H1 (cell line): ENCODE measurements around the gene HLTF. TPM values are rescaled to one million over a fixed set of nuclear protein-coding genes. Genes with fewer than 3 reads are reported as not detected.

Source experiments
- CTCF ChIA-PET: fragments of 300-600 bp; sonication (Branson Sonifier 250); formaldehyde crosslinking; loops from one replicate; lab custom pipeline; 2021; ENCODE audit not compliant: partially characterized antibody; lab: Charles Lee
- POLR2A ChIA-PET: fragments of 300-600 bp; sonication (Branson Sonifier 250); formaldehyde crosslinking; loops from one replicate; lab custom pipeline; 2021; ENCODE audit warnings: inconsistent platforms; ENCODE audit not compliant: partially characterized antibody; lab: Charles Lee
- DNase-seq, 2 experiments: peaks; one replicate each; pipeline versions ENCODE4 v3.0.0 to v3.0.0-alpha.2; 2010 to 2022; ENCODE audit warnings: low spot score in 2 of 2, low read depth in 1 of 2, mixed read lengths in 1 of 2
- FAIRE-seq: peaks from 2 replicates; lab custom pipeline; 2011; peaks lifted over from hg19 to GRCh38; lab: Jason Lieb, UNC
- H2AFZ ChIP-seq: 2 replicates; pipeline ENCODE4 v1.8.1; 2012; ENCODE audit warnings: low read length, inconsistent platforms
- H2AK5ac ChIP-seq: 2 replicates; pipeline ENCODE4 v1.6.1; 2013; ENCODE audit warnings: low read depth, low read length
- H2BK120ac ChIP-seq: replicated peaks from 2 replicates; pipeline ENCODE3; 2013; ENCODE audit warnings: low read depth, low read length, inconsistent platforms
- H2BK12ac ChIP-seq: 2 replicates; pipeline ENCODE4 v1.6.1; 2013; ENCODE audit warnings: low read depth, low read length
- H2BK15ac ChIP-seq: 2 replicates; pipeline ENCODE4 v1.6.1; 2013; ENCODE audit warnings: low read length
- H2BK20ac ChIP-seq: 2 replicates; pipeline ENCODE4 v1.6.1; 2013; ENCODE audit warnings: low read length
- H2BK5ac ChIP-seq: 2 replicates; pipeline ENCODE4 v1.6.1; 2013; ENCODE audit warnings: low read depth, low read length
- H3K14ac ChIP-seq: 2 replicates; pipeline ENCODE4 v1.6.1; 2013; ENCODE audit warnings: inconsistent platforms; ENCODE audit not compliant: insufficient read length
- H3K18ac ChIP-seq: 2 replicates; pipeline ENCODE4 v1.6.1; 2013; ENCODE audit warnings: low read length; ENCODE audit errors: extremely low read depth
- H3K23ac ChIP-seq: 2 replicates; pipeline ENCODE4 v1.6.1; 2013; ENCODE audit warnings: inconsistent platforms; ENCODE audit not compliant: insufficient read length
- H3K23me2 ChIP-seq: 2 replicates; pipeline ENCODE4 v1.6.1; 2013; ENCODE audit warnings: low read depth, low read length
- H3K27ac ChIP-seq: 2 replicates; pipeline ENCODE4 v1.6.1; 2011; ENCODE audit warnings: low read depth, low read length, inconsistent platforms
- H3K27me3 ChIP-seq, 4 experiments: replicated peaks in 1 of 4; 1 replicate in 1 of 4; 2 replicates in 3 of 4; pipeline versions ENCODE4 v1.6.1 to v1.8.1; 2011 to 2013; ENCODE audit warnings: low read length in 3 of 4, mild to moderate bottlenecking in 3 of 4, inconsistent platforms in 2 of 4, mixed read lengths in 2 of 4, moderate library complexity in 1 of 4; ENCODE audit not compliant: control insufficient read depth in 3 of 4, insufficient read depth in 3 of 4; ENCODE audit errors: extremely low read depth in 1 of 4
- H3K36me3 ChIP-seq, 4 experiments: 2 replicates each; pipeline versions ENCODE4 v1.6.1 to v1.8.1; 2011 to 2013; ENCODE audit warnings: mild to moderate bottlenecking in 4 of 4, low read length in 3 of 4, moderate library complexity in 2 of 4, control low read depth in 1 of 4, inconsistent platforms in 1 of 4; ENCODE audit not compliant: insufficient read depth in 4 of 4, control insufficient read depth in 2 of 4
- H3K4ac ChIP-seq: replicated peaks from 2 replicates; pipeline ENCODE3; 2013; ENCODE audit warnings: low read length, low read depth, mixed read lengths, inconsistent platforms; ENCODE audit not compliant: insufficient read length
- H3K4me1 ChIP-seq, 4 experiments: replicated peaks in 1 of 4; 1 replicate in 1 of 4; 2 replicates in 3 of 4; pipeline versions ENCODE4 v1.6.1 to v1.8.1; 2011 to 2013; ENCODE audit warnings: low read length in 3 of 4, inconsistent platforms in 2 of 4, mixed read lengths in 1 of 4; ENCODE audit not compliant: insufficient read depth in 4 of 4, control insufficient read depth in 3 of 4
- H3K4me2 ChIP-seq, 2 experiments: 2 replicates each; pipeline versions ENCODE4 v1.6.1 to v1.8.1; 2011 to 2013; ENCODE audit warnings: low read depth in 2 of 2, low read length in 2 of 2, control low read depth in 1 of 2, inconsistent platforms in 1 of 2, mild to moderate bottlenecking in 1 of 2; ENCODE audit not compliant: insufficient read depth in 1 of 2
- H3K4me3 ChIP-seq, 4 experiments: fragments of 200-600, 300-600 bp in 1 of 4; sonication (generic), shearing (Covaris generic), sonication (Bioruptor Twin) in 1 of 4; 2 replicates each; pipeline versions ENCODE4 v1.5.1 to v1.8.1; 2011 to 2016; ENCODE audit warnings: low read length in 4 of 4, low read depth in 3 of 4, control low read depth in 2 of 4, inconsistent platforms in 2 of 4, mild to moderate bottlenecking in 2 of 4, mixed read lengths in 1 of 4, moderate library complexity in 1 of 4; ENCODE audit not compliant: insufficient read depth in 2 of 4; ENCODE audit errors: extremely low read depth in 1 of 4
- H3K56ac ChIP-seq: replicated peaks from 2 replicates; pipeline ENCODE3; 2013; ENCODE audit warnings: low read depth, mild to moderate bottlenecking, mixed read lengths, low read length, inconsistent platforms; ENCODE audit not compliant: insufficient read length
- H3K79me1 ChIP-seq: 2 replicates; pipeline ENCODE4 v1.6.1; 2013; ENCODE audit warnings: low read depth, low read length, control low read depth
- H3K79me2 ChIP-seq, 2 experiments: 2 replicates each; pipeline versions ENCODE4 v1.6.1 to v1.8.1; 2012 to 2013; ENCODE audit warnings: low read length in 2 of 2, mild to moderate bottlenecking in 2 of 2, inconsistent platforms in 1 of 2; ENCODE audit not compliant: insufficient read depth in 2 of 2, control insufficient read depth in 1 of 2
- H3K9ac ChIP-seq, 4 experiments: replicated peaks in 1 of 4; 1 replicate in 1 of 4; 2 replicates in 3 of 4; pipeline versions ENCODE4 v1.6.1 to v1.8.1; 2011 to 2013; ENCODE audit warnings: low read depth in 3 of 4, low read length in 3 of 4, control low read depth in 2 of 4, mild to moderate bottlenecking in 2 of 4, moderate library complexity in 2 of 4, inconsistent platforms in 1 of 4; ENCODE audit errors: extremely low read depth in 1 of 4
- H3K9me3 ChIP-seq, 2 experiments: 2 replicates each; pipeline versions ENCODE4 v1.6.1 to v1.8.1; 2012 to 2013; ENCODE audit warnings: mild to moderate bottlenecking in 2 of 2, moderate library complexity in 2 of 2, control low read depth in 1 of 2, inconsistent platforms in 1 of 2, low read depth in 1 of 2, low read length in 1 of 2, mixed read lengths in 1 of 2; ENCODE audit not compliant: insufficient read depth in 2 of 2
- H4K20me1 ChIP-seq, 2 experiments: replicated peaks in 1 of 2; 2 replicates each; pipeline versions ENCODE3 to v1.8.1; 2011 to 2013; ENCODE audit warnings: inconsistent platforms in 2 of 2, low read length in 2 of 2, mild to moderate bottlenecking in 1 of 2; ENCODE audit not compliant: insufficient read depth in 2 of 2, control insufficient read depth in 1 of 2
- H4K5ac ChIP-seq: 2 replicates; pipeline ENCODE4 v1.6.1; 2013; ENCODE audit warnings: low read length, low read depth, mixed read lengths, inconsistent platforms; ENCODE audit not compliant: insufficient read length
- H4K8ac ChIP-seq: 2 replicates; pipeline ENCODE4 v1.8.0; 2013; ENCODE audit warnings: mild to moderate bottlenecking, moderate library complexity, low read length, inconsistent platforms; ENCODE audit not compliant: insufficient read depth; ENCODE audit errors: extremely low read depth
- H4K91ac ChIP-seq: replicated peaks from 2 replicates; pipeline ENCODE3; 2013; ENCODE audit warnings: low read length, mixed read lengths, inconsistent platforms; ENCODE audit not compliant: insufficient read length
- CHD2 ChIP-seq: IDR thresholded peaks from 2 replicates; pipeline ENCODE4 v1.6.1; 2012; ENCODE audit warnings: low read length, improper control_type of control experiment
- CTBP2 ChIP-seq: IDR thresholded peaks from 2 replicates; pipeline ENCODE4 v1.7.0; 2011; ENCODE audit warnings: borderline replicate concordance, mild to moderate bottlenecking, moderate library complexity, mixed read lengths, low read length; ENCODE audit not compliant: insufficient read depth, insufficient read length
- POLR2AphosphoS5 ChIP-seq: IDR thresholded peaks from 2 replicates; pipeline ENCODE4 v1.6.1; 2011; ENCODE audit warnings: low read depth, low read length
- SIN3A ChIP-seq, 2 experiments: IDR thresholded peaks in 1 of 2; conservative IDR thresholded peaks in 1 of 2; 2 replicates each; pipeline ENCODE4 v1.6.1; 2011 to 2012; ENCODE audit warnings: low read length in 2 of 2, improper control_type of control experiment in 1 of 2, low read depth in 1 of 2, mild to moderate bottlenecking in 1 of 2
- ZNF274 ChIP-seq: IDR thresholded peaks from 2 replicates; pipeline ENCODE4 v1.7.0; 2012; ENCODE audit warnings: low read length, borderline replicate concordance; ENCODE audit errors: extremely low read depth
- WGBS, 2 experiments: shearing (Covaris generic) in 1 of 2; methylation state at CpG; one replicate each; pipeline versions ENCODE4 v1.1.6 to v1.1.7; 2013 to 2015; ENCODE audit warnings: low lambda C conversion rate in 2 of 2, mixed read lengths in 2 of 2, inconsistent platforms in 1 of 2, low coverage in 1 of 2, missing lambda C conversion rate in 1 of 2; ENCODE audit not compliant: insufficient replicate concordance in 2 of 2, insufficient coverage in 1 of 2, insufficient read length in 1 of 2; ENCODE audit errors: extremely low coverage in 1 of 2, missing lambda C conversion rate in 1 of 2; 5-methylcytosine and 5-hydroxymethylcytosine counted together
- polyA plus RNA-seq, 7 experiments: library from polyadenylated mRNA; depleted of rRNA in 3 of 7; stranded (reverse) in 5 of 7; unstranded in 2 of 7; fragments of >200 nt in 5 of 7; fragments of 200-250 nt in 2 of 7; gene quantifications; 1 replicate in 5 of 7; 2 replicates in 1 of 7; 4 replicates in 1 of 7; pipeline versions ENCODE4 v1.2.1 to v1.2.3, GENCODE V29; 2011 to 2013; ENCODE audit warnings: missing spikeins in 2 of 7, mixed read lengths in 2 of 7
- total RNA-seq: library from RNA; stranded (reverse); fragmentation: NEBNext Ultra II Directional; extraction: Animal tissue kit (Norgen Biotek cat#: 25700); gene quantifications from 2 replicates; pipeline ENCODE4 v1.2.1, GENCODE V29; 2021
- TF ChIP-seq, protein P1 (sequence below), 3 experiments: IDR thresholded peaks; 1 replicate in 2 of 3; 2 replicates in 1 of 3; pipeline versions ENCODE4 v1.5.1 to v1.6.1; 2011; ENCODE audit warnings: low read length in 3 of 3, mild to moderate bottlenecking in 3 of 3, inconsistent platforms in 2 of 3, low read depth in 1 of 3, moderate library complexity in 1 of 3; ENCODE audit not compliant: insufficient read depth in 1 of 3; ENCODE audit errors: control extremely low read depth in 1 of 3

The HLTF gene
- total and polyA plus RNA-seq, 2 of the 8 experiments (the other 6 are each of a cell fraction or from before 2014, with no cell fraction given) = 18.1 to 60.3 TPM

DNA sequence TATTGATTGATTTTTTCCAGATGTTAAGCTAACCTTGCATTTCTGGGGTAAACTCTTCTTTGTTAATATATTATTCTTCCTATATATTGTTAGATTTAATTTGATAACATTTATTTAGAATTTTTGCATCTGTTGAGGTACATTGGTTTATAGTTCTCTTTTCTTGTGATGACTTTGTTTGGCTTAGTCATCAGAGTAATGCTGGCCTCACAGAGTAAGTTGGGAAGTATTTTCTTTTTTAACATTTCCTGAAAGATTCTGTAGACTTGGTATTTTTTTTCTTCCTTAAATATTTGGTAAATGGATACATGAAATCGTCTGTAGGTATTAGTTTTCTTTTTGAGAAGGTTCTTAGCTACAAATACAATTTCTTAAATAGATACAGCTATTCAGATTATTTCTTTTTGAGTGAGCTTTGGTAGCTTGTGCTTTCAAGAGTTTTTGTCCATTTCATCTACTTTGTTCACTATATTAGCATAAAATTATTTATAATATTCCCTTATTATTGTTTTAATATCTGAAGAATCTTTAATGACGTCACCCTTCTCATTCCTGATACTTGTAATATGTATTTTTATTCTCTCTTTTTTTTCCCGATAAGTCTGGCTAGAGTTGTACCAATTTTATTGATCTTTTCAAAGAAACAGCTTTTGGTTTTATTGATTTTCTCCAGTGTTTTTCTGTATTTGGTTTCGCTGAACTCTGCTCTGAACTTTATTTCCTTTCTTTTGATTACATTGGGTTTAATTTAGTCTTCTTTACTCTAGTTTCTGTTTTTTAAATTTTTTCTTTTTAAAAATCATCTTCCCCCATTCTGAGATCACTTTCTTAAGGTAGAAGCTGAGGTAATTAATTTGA lies 36.6 kb upstream of the HLTF start:
- H3K27me3 ChIP-seq = no peaks in the 10 kb centered on the region
- no peak overlapping the region for H3K27ac ChIP-seq
- no peak overlapping the region for H3K23ac ChIP-seq
- no peaks in the 10 kb centered on the region for H3K4me1 ChIP-seq
- H2BK5ac ChIP-seq = no peak overlapping the region
- H2BK12ac ChIP-seq = no peak overlapping the region
- H4K5ac ChIP-seq = no peak overlapping the region
- H2AFZ ChIP-seq = no peak overlapping the region
- H3K14ac ChIP-seq = no peak overlapping the region
- no peaks in the 10 kb centered on the region for H3K36me3 ChIP-seq
- no peak overlapping the region for H2BK120ac ChIP-seq
- no peak overlapping the region for H2BK15ac ChIP-seq
- no peaks in the 10 kb centered on the region for H3K79me1 ChIP-seq
- TF ChIP-seq POLR2AphosphoS5 (no peak), ZNF274 (no peak), SIN3A (conservative IDR thresholded peaks at IDR 0.05 in 1 of 2, IDR thresholded peaks at IDR 0.05 in 1 of 2; ENCODE audit: low read depth in 1 of 2, low read length in 2 of 2) (no peak), CTBP2 (no peak), CHD2 (no peak)
- TF ChIP-seq, protein P1, sequence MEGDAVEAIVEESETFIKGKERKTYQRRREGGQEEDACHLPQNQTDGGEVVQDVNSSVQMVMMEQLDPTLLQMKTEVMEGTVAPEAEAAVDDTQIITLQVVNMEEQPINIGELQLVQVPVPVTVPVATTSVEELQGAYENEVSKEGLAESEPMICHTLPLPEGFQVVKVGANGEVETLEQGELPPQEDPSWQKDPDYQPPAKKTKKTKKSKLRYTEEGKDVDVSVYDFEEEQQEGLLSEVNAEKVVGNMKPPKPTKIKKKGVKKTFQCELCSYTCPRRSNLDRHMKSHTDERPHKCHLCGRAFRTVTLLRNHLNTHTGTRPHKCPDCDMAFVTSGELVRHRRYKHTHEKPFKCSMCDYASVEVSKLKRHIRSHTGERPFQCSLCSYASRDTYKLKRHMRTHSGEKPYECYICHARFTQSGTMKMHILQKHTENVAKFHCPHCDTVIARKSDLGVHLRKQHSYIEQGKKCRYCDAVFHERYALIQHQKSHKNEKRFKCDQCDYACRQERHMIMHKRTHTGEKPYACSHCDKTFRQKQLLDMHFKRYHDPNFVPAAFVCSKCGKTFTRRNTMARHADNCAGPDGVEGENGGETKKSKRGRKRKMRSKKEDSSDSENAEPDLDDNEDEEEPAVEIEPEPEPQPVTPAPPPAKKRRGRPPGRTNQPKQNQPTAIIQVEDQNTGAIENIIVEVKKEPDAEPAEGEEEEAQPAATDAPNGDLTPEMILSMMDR (IDR thresholded peaks at IDR 0.05; ENCODE audit: control extremely low read depth in 1 of 3, insufficient read depth in 1 of 3, low read depth in 1 of 3, low read length in 3 of 3) = no peak
- no peaks in the 10 kb centered on the region for H3K9me3 ChIP-seq
- H3K18ac ChIP-seq = no peak overlapping the region
- no peak overlapping the region for H3K56ac ChIP-seq
- H2AK5ac ChIP-seq = no peak overlapping the region
- no peak overlapping the region for H3K4me3 ChIP-seq
- WGBS, 2 experiments = 92% methylated on average over 4 of the region's 4 CpGs; no CpG with 5 or more reads in 1 of the 2 experiments
- H4K8ac ChIP-seq = no peak overlapping the region
- H3K23me2 ChIP-seq = no peaks in the 10 kb centered on the region
- H3K4ac ChIP-seq = no peak overlapping the region
- no peak overlapping the region for H4K91ac ChIP-seq
- no peak overlapping the region for H3K4me2 ChIP-seq
- H2BK20ac ChIP-seq = no peak overlapping the region
- ChIA-PET CTCF (interaction anchor here (0.7 to 8.6 kb wide), 8 partner anchors 42 to 209 kb away, joined by 3 to 95 read pairs (median 4); partner anchors contain the start of gene TM4SF18), POLR2A (no interaction called here)
- H3K79me2 ChIP-seq = no peaks in the 10 kb centered on the region
- no peak for FAIRE-seq
- DNase-seq = no peak
- H4K20me1 ChIP-seq = no peaks in the 10 kb centered on the region
- H3K9ac ChIP-seq = no peak overlapping the region
